OCI-M2 (cell line): Measurements from ENCODE around the gene KCNJ12.
"Not testable (repeated sequence)": the region's sequence is repeated elsewhere in the genome, so short reads cannot be mapped to it uniquely, and the experiment has no call there.

Experiments used
- DNase-seq: peaks from one replicate; lab custom pipeline; 2025; ENCODE audit not compliant: unreplicated experiment; lab: John Stamatoyannopoulos, UW

The KCNJ12 gene

GRCh38 chr17:21376081-21376758 is at the start of gene KCNJ12:
TSS of gene KCNJ12 (plus strand) at chr17:21376357. CDS start at chr17:21415343, 38,986 bp downstream.
- no peak for DNase-seq

DNA sequence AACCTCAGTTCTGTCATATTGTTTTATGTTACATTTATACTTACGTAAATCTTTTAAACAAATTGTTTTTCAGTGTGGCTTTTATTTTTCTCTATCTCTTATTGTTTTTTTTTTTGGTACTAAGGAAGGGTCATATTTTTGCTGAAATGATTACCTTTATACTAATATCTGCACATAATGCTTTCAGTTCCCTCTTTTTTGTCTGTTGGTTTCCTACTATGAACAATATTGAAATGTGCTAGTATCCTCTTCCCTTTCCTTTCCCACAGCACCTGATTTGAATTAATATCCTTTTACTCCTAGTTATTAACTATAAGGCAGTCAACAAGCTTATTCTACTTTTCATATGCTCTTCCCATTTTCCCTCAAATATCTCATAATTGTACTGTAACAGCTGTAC is 48.2 kb upstream of the KCNJ12 start:
- DNase-seq: not testable (repeated sequence)

DNA sequence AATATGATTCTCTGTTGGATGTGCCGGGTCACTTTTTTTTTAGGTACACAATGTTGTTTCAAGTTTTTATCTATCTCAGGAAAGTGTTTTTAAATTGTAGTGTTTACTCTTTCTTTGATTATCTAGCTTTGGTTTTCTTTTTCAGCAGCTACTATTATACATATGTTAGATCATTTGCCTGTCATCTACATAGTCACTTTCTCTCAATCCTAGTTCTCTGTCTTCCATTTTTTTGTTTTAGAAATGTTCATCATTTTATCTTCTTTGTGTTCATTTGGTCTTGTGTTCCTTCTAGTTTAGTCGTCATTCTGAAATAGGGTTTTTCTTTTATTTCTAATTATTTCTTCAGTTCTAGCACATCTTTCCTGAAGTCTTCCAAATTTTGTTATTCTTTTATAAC is 47.4 kb upstream of the KCNJ12 start:
- not testable (repeated sequence) for DNase-seq

GRCh38 chr17:21330436-21331160 is 45.6 kb upstream of the KCNJ12 start:
- no peak for DNase-seq

GRCh38 chr17:21336541-21337294 is 39.4 kb upstream of the KCNJ12 start:
- not testable (repeated sequence) for DNase-seq

DNA sequence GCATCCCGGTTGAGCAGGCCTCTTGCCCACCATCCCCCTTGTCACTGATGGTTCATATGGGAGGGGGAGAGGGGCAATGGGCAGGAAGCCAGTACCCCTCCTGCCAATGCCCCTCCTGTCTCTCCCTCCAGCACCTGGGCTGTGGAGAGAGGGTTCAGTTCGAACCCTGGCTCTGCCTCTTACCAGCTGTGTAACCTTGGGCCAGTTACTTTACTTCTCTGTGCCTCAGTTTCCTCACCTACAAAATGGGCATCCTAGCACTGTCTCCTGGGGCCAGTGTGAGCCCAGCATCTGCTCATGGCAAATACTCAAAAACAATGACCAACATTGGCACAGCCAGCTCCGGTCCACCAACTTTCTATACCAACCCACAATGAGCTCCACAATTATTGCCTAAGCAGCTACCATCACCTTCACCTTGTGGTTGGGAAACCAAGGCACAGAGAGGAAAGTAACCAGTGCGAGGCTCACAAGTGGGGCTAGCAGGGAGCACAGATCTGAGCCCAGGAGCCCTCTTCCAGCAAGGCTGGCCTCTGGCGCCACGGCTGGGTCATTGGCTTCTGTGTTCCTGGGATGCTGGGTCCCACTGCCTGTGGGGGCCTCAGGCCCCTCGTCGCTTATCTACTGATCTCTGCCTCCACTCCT is 38.1 kb upstream of the KCNJ12 start:
- not testable (repeated sequence) for DNase-seq

DNA sequence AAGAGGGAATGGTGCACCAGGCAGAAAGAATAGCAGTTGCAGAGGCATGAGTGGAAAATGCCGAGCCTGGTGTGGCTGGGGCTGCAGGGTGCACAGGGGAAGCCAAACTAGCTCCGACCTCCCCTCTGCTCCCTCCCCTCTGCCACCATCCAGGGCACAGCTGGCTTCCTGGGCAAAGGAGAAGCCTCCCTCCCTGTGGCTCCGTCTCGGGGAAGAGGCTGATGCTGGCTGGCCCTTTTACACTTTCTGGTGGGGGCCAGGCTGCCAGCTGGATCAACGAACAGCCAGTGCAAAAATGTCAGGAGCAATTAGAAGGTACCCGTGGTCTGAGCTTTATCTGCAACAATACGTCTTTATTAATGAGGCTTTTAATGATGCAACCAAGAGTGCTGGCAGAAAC is 37.1 kb upstream of the KCNJ12 start:
- no peak for DNase-seq

GRCh38 chr17:21339571-21339970 is 36.6 kb upstream of the KCNJ12 start:
- DNase-seq: not testable (repeated sequence)

DNA sequence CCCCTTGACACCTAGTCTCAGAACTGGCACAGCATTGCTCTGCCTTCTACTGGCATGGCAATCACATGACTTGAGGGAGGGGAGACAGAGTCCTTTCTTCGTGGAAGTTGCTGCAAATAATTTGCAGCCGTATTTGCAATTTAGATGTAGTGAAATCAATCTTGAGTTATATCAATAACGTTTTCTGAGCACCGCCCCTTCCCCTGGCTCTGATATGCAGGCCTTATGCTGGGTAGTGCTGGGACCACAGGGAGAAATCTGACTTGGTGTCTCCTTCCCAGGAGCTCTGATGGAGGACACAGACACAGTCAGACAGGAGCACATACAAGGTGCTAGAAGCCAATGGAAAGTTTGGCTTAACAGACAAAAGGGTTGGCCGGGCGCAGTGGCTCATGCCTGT is 35.8 kb upstream of the KCNJ12 start:
- DNase-seq: not testable (repeated sequence)

- not testable (repeated sequence) for DNase-seq
Observed at GRCh38 chr17:21341279-21341678, 34.9 kb upstream of the KCNJ12 start.

GRCh38 chr17:21341925-21342540 is 34.1 kb upstream of the KCNJ12 start:
- not testable (repeated sequence) for DNase-seq

GRCh38 chr17:21343061-21343949 is 32.9 kb upstream of the KCNJ12 start:
- DNase-seq: not testable (repeated sequence)

GRCh38 chr17:21344801-21345200 is 31.4 kb upstream of the KCNJ12 start:
- not testable (repeated sequence) for DNase-seq

GRCh38 chr17:21345236-21345635 is 30.9 kb upstream of the KCNJ12 start:
- no peak for DNase-seq

GRCh38 chr17:21346107-21346506 is 30.1 kb upstream of the KCNJ12 start:
- not testable (repeated sequence) for DNase-seq

DNA sequence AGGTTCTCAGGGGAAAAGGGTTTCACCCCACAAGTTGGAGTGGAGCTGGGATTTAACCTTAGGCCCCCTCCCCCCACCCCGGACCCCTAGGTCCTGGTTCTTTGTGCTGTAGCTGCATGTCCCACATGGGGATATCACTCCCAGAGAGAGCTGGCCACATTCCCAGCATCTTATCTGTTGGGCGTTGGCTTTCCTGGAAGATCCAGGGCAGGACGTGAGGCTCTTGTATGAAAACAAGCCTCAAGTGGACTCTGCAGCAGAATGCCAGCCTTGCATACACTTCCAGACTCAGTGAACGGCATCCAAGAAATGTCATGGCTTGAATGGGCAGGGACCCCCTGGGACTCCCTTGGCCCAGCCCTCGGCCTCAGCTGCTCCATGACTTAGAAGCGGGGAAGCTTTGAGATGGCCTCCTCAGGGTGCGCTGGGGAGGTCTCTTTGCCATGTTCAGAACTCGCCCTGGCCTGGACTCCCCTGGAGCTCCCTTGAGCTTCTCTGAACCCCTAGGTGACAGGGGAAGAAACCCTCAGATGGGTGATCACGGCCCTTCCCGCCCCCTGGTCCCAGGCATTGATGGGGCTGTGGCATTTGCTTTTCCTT is 29.4 kb upstream of the KCNJ12 start:
- not testable (repeated sequence) for DNase-seq

DNA sequence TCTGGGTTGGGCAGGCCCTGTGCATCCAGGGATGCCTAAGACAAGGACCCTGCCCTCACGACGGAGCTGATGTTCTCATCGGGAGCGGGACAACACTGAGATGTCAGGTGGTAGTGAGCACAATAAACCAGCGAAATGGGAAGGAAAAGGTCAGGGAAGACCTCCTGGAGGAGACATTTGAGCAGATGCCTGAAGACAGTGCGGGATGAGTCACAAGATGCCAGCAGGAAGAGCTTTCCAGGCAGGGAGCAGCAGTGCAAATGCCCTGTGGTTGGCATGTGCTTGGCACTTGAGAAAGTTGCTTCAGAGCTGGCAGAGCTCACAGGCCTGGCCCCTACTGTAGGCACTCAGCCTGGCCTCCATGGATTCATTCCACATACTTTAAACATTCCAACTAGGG is 28.5 kb upstream of the KCNJ12 start:
- DNase-seq: not testable (repeated sequence)

DNA sequence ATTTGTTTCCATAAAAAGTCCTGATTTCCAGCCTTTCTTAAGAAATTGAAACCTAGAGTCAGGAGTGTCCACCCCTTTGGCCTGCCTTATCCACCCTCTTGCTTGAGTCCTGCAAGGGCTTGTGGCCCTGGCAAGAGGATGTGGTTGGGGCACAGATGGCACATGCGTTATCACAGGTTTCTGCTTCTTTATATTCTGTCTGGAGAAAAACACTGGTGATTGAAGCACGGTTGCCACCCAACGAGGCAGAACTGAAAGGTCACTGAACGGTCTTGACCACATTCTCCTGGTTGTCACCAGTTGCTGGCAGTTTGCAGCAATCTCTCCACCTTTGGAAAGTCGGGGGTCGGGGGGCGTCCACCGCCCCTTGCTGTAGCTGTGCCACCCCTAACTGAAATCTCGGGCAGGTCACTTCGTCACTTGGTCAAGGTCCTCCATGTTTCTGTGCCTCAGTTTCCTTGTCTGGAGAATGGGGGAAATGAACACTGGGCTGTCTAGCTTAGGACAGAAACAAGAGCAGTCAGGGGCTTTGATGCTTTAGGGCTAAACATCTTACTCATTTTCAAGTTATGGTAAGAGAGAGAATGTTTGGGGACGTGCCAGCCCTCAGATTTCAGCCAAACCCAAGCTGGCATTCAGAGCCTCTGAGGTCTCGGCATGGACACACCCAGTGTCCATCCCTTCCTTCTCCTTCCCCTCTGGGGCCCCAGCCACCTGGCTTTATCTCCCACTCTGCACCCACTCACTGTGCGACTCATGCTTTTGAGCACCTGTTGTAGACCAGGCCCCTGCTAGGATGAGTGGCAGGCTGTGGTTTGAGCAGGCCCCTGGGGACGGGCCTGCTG is 27.9 kb upstream of the KCNJ12 start:
- DNase-seq: not testable (repeated sequence)

GRCh38 chr17:21348926-21349261 is 27.3 kb upstream of the KCNJ12 start:
- not testable (repeated sequence) for DNase-seq
